SK-N-SH (cell line): ENCODE results near the gene RABGGTA. TPM values are rescaled to one million over a fixed set of nuclear protein-coding genes. Genes with fewer than 3 reads are reported as not detected.

ENCODE experiments used
- CTCF ChIA-PET: fragments of 300-600, 350-600 bp; formaldehyde crosslinking; extraction: SDS; loops from one replicate; lab custom pipeline; 2021; lab: Yijun Ruan, JAX
- POLR2A ChIA-PET: fragments of 350-600 bp; sonication (Branson Sonifier 250); formaldehyde crosslinking; extraction: SDS; loops from one replicate; lab custom pipeline; 2020; ENCODE audit warnings: antibody characterized with exemption, inconsistent platforms; lab: Yijun Ruan, JAX
- DNase-seq: peaks from one replicate; pipeline ENCODE4 v3.0.0; 2012
- H2AFZ ChIP-seq: fragments of 200-600 bp; sonication (generic); 2 replicates; pipeline ENCODE4 v1.8.1; 2016; ENCODE audit warnings: antibody characterized with exemption, mild to moderate bottlenecking, low read depth
- H3F3A ChIP-seq: fragments of 200-600 bp; sonication (generic); replicated peaks from 2 replicates; pipeline ENCODE3; 2016; ENCODE audit warnings: antibody characterized with exemption, mild to moderate bottlenecking; ENCODE audit not compliant: insufficient read depth
- H3K27ac ChIP-seq, 2 experiments: fragments of 200-500 bp in 1 of 2; fragments of 200-600 bp in 1 of 2; sonication (Bioruptor generic) in 1 of 2; sonication (generic), shearing (Covaris generic) in 1 of 2; 2 replicates each; pipeline versions ENCODE4 v1.5.1 to v1.6.1; 2014 to 2016; ENCODE audit warnings: low read depth in 2 of 2, inconsistent platforms in 1 of 2, low read length in 1 of 2, mild to moderate bottlenecking in 1 of 2, mixed read lengths in 1 of 2
- H3K27me3 ChIP-seq: fragments of 200-600 bp; sonication (generic), shearing (Covaris generic); 2 replicates; pipeline ENCODE4 v1.6.1; 2016; ENCODE audit warnings: mixed run types; ENCODE audit not compliant: insufficient read depth
- H3K36me3 ChIP-seq, 2 experiments: fragments of 200-500 bp in 1 of 2; fragments of 200-600 bp in 1 of 2; sonication (Bioruptor generic) in 1 of 2; sonication (generic) in 1 of 2; replicated peaks in 1 of 2; 2 replicates each; pipeline versions ENCODE3 to v1.5.1; 2014 to 2016; ENCODE audit warnings: low read length in 1 of 2, mild to moderate bottlenecking in 1 of 2; ENCODE audit not compliant: insufficient read depth in 2 of 2, control insufficient read depth in 1 of 2
- H3K4me1 ChIP-seq, 2 experiments: fragments of 200-500 bp in 1 of 2; fragments of 200-600 bp in 1 of 2; sonication (Bioruptor generic) in 1 of 2; sonication (generic), shearing (Covaris generic) in 1 of 2; 2 replicates each; pipeline versions ENCODE4 v1.5.1 to v1.6.1; 2014 to 2016; ENCODE audit warnings: low read depth in 1 of 2, low read length in 1 of 2, mixed run types in 1 of 2; ENCODE audit not compliant: insufficient read depth in 2 of 2, control insufficient read depth in 1 of 2
- H3K4me2 ChIP-seq: fragments of 200-600 bp; sonication (generic), shearing (Covaris generic); 2 replicates; pipeline ENCODE4 v1.6.1; 2017; ENCODE audit warnings: mixed run types
- H3K4me3 ChIP-seq, 2 experiments: fragments of 200-500 bp in 1 of 2; fragments of 200-600 bp in 1 of 2; sonication (Bioruptor generic) in 1 of 2; sonication (generic), shearing (Covaris generic) in 1 of 2; 2 replicates each; pipeline versions ENCODE4 v1.5.1 to v1.8.1; 2014 to 2016; ENCODE audit warnings: low read depth in 2 of 2, inconsistent platforms in 1 of 2, low read length in 1 of 2, mild to moderate bottlenecking in 1 of 2, mixed read lengths in 1 of 2, moderate library complexity in 1 of 2
- H3K79me2 ChIP-seq: fragments of 200-600 bp; sonication (generic); 2 replicates; pipeline ENCODE4 v1.8.1; 2017; ENCODE audit warnings: mild to moderate bottlenecking; ENCODE audit not compliant: insufficient read depth
- H3K9ac ChIP-seq: fragments of 200-600 bp; sonication (generic); 2 replicates; pipeline ENCODE4 v1.6.1; 2017; ENCODE audit warnings: mixed run types
- H3K9me2 ChIP-seq: fragments of 200-600 bp; sonication (generic); 2 replicates; pipeline ENCODE4 v1.6.1; 2017; ENCODE audit warnings: mixed run types
- H3K9me3 ChIP-seq: fragments of 200-600 bp; sonication (generic); 2 replicates; pipeline ENCODE4 v1.6.1; 2017; ENCODE audit warnings: mixed run types, mild to moderate bottlenecking, moderate library complexity
- H4K20me1 ChIP-seq: fragments of 200-600 bp; sonication (generic); 2 replicates; pipeline ENCODE4 v1.6.1; 2017; ENCODE audit warnings: mild to moderate bottlenecking, mixed run types; ENCODE audit not compliant: insufficient read depth
- EZH2phosphoT487 ChIP-seq: fragments of 200-600 bp; sonication (generic); IDR thresholded peaks from 2 replicates; pipeline ENCODE4 v1.6.1; 2017; ENCODE audit warnings: low read depth, mixed run types, mild to moderate bottlenecking, antibody characterized with exemption, moderate library complexity, borderline replicate concordance
- GABPA ChIP-seq: IDR thresholded peaks from 2 replicates; pipeline ENCODE4 v1.4.0; 2012; ENCODE audit warnings: low read depth, mild to moderate bottlenecking
- MAX ChIP-seq: IDR thresholded peaks from 2 replicates; pipeline ENCODE4 v1.4.0; 2012; ENCODE audit warnings: low read depth
- REST ChIP-seq: IDR thresholded peaks from 2 replicates; pipeline ENCODE4 v1.6.1; 2012; ENCODE audit warnings: mild to moderate bottlenecking, low read depth, low read length, moderate library complexity
- WGBS: methylation state at CpG from one replicate; pipeline ENCODE4 v1.1.6; 2017; ENCODE audit warnings: low lambda C conversion rate; 5-methylcytosine and 5-hydroxymethylcytosine counted together
- polyA plus RNA-seq, 3 experiments: library from polyadenylated mRNA; depleted of rRNA; stranded (reverse); fragments of >200 nt; gene quantifications; 2 replicates each; pipeline ENCODE4 v1.2.3, GENCODE V29; 2012
- small RNA-seq, 7 experiments: library from RNA; depleted of rRNA; stranded (forward); fragments of <200 nt; gene quantifications; one replicate each; pipeline ENCODE3, GENCODE V24; 2012
- TF ChIP-seq, protein P1 (sequence below): IDR thresholded peaks from 2 replicates; pipeline ENCODE4; 2012

RABGGTA gene
- polyA plus RNA-seq, 1 of the 3 experiments (the other 2 are of a cell fraction) = 59.4 TPM

DNA sequence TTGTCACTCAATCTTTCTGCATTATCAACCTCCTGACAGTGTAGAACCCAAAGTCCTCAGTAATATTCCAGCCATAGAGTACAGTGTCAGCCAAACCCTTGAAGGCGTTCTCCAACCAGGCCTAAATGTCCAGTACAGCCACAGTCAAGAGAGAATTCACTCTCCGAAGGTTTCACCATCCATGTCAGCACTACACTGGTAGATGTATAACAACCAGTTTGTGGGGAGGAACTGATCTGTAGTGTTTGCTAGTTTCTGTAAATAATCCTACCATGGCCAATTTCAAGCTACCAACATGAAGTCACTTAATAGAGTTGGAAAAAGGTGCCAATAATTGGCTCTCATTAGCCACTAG is 55.1 kb downstream of the RABGGTA start:
- Histone ChIP-seq H3K27ac (peak overlapping the region; percentile 71 to 88; a peak in 2 of 4 replicates), H3F3A (peaks cover 26% of the 10 kb centered on the region), H3K27me3 (no peaks in the 10 kb centered on the region), H3K4me2 (peak overlapping the region; percentile 78), H3K79me2 (peaks cover 59% of the 10 kb centered on the region), H3K9me3 (no peaks in the 10 kb centered on the region), H3K4me3 (peak overlapping the region; percentile 73 to 82; a peak in 2 of 4 replicates), H3K36me3 (peaks cover 9 to 26% of the 10 kb centered on the region in 2 experiments), H3K9me2 (no peaks in the 10 kb centered on the region), H3K4me1 (peaks cover 9 to 17% of the 10 kb centered on the region in 2 experiments; a peak in 3 of 4 replicates), H4K20me1 (peaks cover 3% of the 10 kb centered on the region; the same call in 1 of the 2 replicates), H3K9ac (no peak overlapping the region), H2AFZ (no peak overlapping the region)
- WGBS = 85% methylated on average over 2 of the region's 2 CpGs
- POLR2A ChIA-PET = interaction anchor here (0.8 to 1.2 kb wide), 4 partner anchors 21 to 221 kb away, joined by 3 to 9 read pairs (median 4); partner anchors contain the start of genes RABGGTA, TINF2 and TM9SF1
- CTCF ChIA-PET = interaction anchor here (0.8 to 3.8 kb wide), 14 partner anchors 9 to 126 kb away, joined by 3 to 20 read pairs (median 5); partner anchors contain the start of genes IRF9, NOP9, TINF2 and TM9SF1
- TF ChIP-seq GABPA = no peak
- TF ChIP-seq EZH2phosphoT487 = no peak
- TF ChIP-seq, protein P1, sequence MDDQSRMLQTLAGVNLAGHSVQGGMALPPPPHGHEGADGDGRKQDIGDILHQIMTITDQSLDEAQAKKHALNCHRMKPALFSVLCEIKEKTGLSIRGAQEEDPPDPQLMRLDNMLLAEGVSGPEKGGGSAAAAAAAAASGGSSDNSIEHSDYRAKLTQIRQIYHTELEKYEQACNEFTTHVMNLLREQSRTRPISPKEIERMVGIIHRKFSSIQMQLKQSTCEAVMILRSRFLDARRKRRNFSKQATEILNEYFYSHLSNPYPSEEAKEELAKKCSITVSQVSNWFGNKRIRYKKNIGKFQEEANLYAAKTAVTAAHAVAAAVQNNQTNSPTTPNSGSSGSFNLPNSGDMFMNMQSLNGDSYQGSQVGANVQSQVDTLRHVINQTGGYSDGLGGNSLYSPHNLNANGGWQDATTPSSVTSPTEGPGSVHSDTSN = no peak
- no peak for TF ChIP-seq REST
- no peak for TF ChIP-seq MAX
- no peak for DNase-seq

Small RNA genes lying within 50 kb of the gene (small RNA-seq; reads per million reads assigned to genes)
- gene MDP1 = 0 to 1.1 (median 0) reads per million in 7 experiments

Other genes starting within 250 kb of the RABGGTA start
- gene CARMIL3, start 219.6 kb downstream of the RABGGTA start, polyA plus RNA-seq (2012; rRNA removed) = 0.32 and 0.43 TPM in 2 replicates
- not detected in 2 replicates for gene CPNE6, start 200.0 kb downstream of the RABGGTA start, polyA plus RNA-seq (2012; rRNA removed)
- 16.2 and 16.6 TPM in 2 replicates for gene PCK2, start 177.3 kb downstream of the RABGGTA start, polyA plus RNA-seq (2012; rRNA removed)
- gene DCAF11, start 156.8 kb downstream of the RABGGTA start, polyA plus RNA-seq (2012; rRNA removed) = 34.6 and 36.7 TPM in 2 replicates
- gene NRL, start 156.6 kb downstream of the RABGGTA start, polyA plus RNA-seq (2012; rRNA removed) = 0.76 and 0.88 TPM in 2 replicates
- gene FITM1, start 140.9 kb downstream of the RABGGTA start, polyA plus RNA-seq (2012; rRNA removed) = 0.12 TPM in 1 of 2 replicates, not detected in the other
- gene PSME1, start 135.4 kb downstream of the RABGGTA start, polyA plus RNA-seq (2012; rRNA removed) = 154 and 287 TPM in 2 replicates
- gene EMC9, start 130.0 kb downstream of the RABGGTA start, polyA plus RNA-seq (2012; rRNA removed) = 14.5 and 19.3 TPM in 2 replicates
- gene PSME2, start 125.0 kb downstream of the RABGGTA start, polyA plus RNA-seq (2012; rRNA removed) = 129 and 147 TPM in 2 replicates
- gene RNF31, start 124.1 kb downstream of the RABGGTA start, polyA plus RNA-seq (2012; rRNA removed) = 19.2 and 20.4 TPM in 2 replicates
- 37.6 and 43.6 TPM in 2 replicates for gene IRF9, start 110.3 kb downstream of the RABGGTA start, polyA plus RNA-seq (2012; rRNA removed)
- 13.1 and 23.2 TPM in 2 replicates for gene REC8, start 99.5 kb downstream of the RABGGTA start, polyA plus RNA-seq (2012; rRNA removed)
- 39.7 and 61.3 TPM in 2 replicates for gene IPO4, start 82.8 kb downstream of the RABGGTA start, polyA plus RNA-seq (2012; rRNA removed)
- 48.7 and 54.8 TPM in 2 replicates for gene TM9SF1, start 76.2 kb downstream of the RABGGTA start, polyA plus RNA-seq (2012; rRNA removed)
- 0.05 TPM in 1 of 2 replicates, not detected in the other for gene TSSK4, start 65.9 kb downstream of the RABGGTA start, polyA plus RNA-seq (2012; rRNA removed)
- gene CHMP4A, start 58.1 kb downstream of the RABGGTA start, polyA plus RNA-seq (2012; rRNA removed) = 92.4 and 96.1 TPM in 2 replicates
- 36.4 and 36.7 TPM in 2 replicates for gene MDP1, start 55.5 kb downstream of the RABGGTA start, polyA plus RNA-seq (2012; rRNA removed)
- gene NEDD8, start 39.2 kb downstream of the RABGGTA start, polyA plus RNA-seq (2012; rRNA removed) = 465 and 534 TPM in 2 replicates
- 97.0 and 149 TPM in 2 replicates for gene GMPR2, start 38.7 kb downstream of the RABGGTA start, polyA plus RNA-seq (2012; rRNA removed)
- 38.3 and 42.2 TPM in 2 replicates for gene TINF2, start 29.0 kb downstream of the RABGGTA start, polyA plus RNA-seq (2012; rRNA removed)
- gene TGM1, start 8.4 kb downstream of the RABGGTA start, polyA plus RNA-seq (2012; rRNA removed) = 2.7 and 3.0 TPM in 2 replicates
- gene DHRS1, start 28.2 kb upstream of the RABGGTA start, polyA plus RNA-seq (2012; rRNA removed) = 65.4 and 71.7 TPM in 2 replicates
- 11.9 and 17.2 TPM in 2 replicates for gene NOP9, start 28.3 kb upstream of the RABGGTA start, polyA plus RNA-seq (2012; rRNA removed)
- gene CIDEB, start 36.4 kb upstream of the RABGGTA start, polyA plus RNA-seq (2012; rRNA removed) = 0.03 and 0.05 TPM in 2 replicates
- 8.2 and 12.2 TPM in 2 replicates for gene LTB4R2, start 38.5 kb upstream of the RABGGTA start, polyA plus RNA-seq (2012; rRNA removed)
- 11.9 and 14.0 TPM in 2 replicates for gene LTB4R, start 39.9 kb upstream of the RABGGTA start, polyA plus RNA-seq (2012; rRNA removed)
- gene ADCY4, start 63.5 kb upstream of the RABGGTA start, polyA plus RNA-seq (2012; rRNA removed) = 0.03 and 0.08 TPM in 2 replicates
- not detected in 2 replicates for gene RIPK3, start 68.4 kb upstream of the RABGGTA start, polyA plus RNA-seq (2012; rRNA removed)
- 24.9 and 25.3 TPM in 2 replicates for gene NFATC4, start 96.6 kb upstream of the RABGGTA start, polyA plus RNA-seq (2012; rRNA removed)
- 4.7 and 4.8 TPM in 2 replicates for gene NYNRIN, start 127.4 kb upstream of the RABGGTA start, polyA plus RNA-seq (2012; rRNA removed)
- 1.8 TPM in 2 replicates for gene CBLN3, start 158.1 kb upstream of the RABGGTA start, polyA plus RNA-seq (2012; rRNA removed)
- gene KHNYN, start 158.4 kb upstream of the RABGGTA start, polyA plus RNA-seq (2012; rRNA removed) = 18.3 and 21.8 TPM in 2 replicates
- 81.8 and 88.4 TPM in 2 replicates for gene SDR39U1, start 171.2 kb upstream of the RABGGTA start, polyA plus RNA-seq (2012; rRNA removed)
- gene CMA1, start 236.7 kb upstream of the RABGGTA start, polyA plus RNA-seq (2012; rRNA removed) = not detected in 2 replicates